Left lung (tissue), 10 donors: Measurements from ENCODE around the gene DDX6. TPM values are rescaled to one million over a fixed set of nuclear protein-coding genes. Genes with fewer than 3 reads are reported as not detected.
"Not testable (repeated sequence)": the region's sequence is repeated elsewhere in the genome, so short reads cannot be mapped to it uniquely, and the experiment has no call there.

Source experiments
- ATAC-seq: fragments of 200-7000 bp; cut with Tn5 transposase; one replicate; pipeline ENCODE4 v1.9.1; 2020; ENCODE audit warnings: moderate library complexity
- DNase-seq, 4 donors: peaks; one replicate each; pipeline ENCODE4 v3.0.0-alpha.2; 2013 to 2020
- H3K27ac ChIP-seq, 2 donors: fragments of 200-600 bp; sonication (generic) in 1 of 2; one replicate each; pipeline versions ENCODE4 v1.5.0 to v1.8.0; 2020 to 2021
- H3K27me3 ChIP-seq, 2 donors: fragments of 200-600 bp; sonication (generic) in 1 of 2; one replicate each; pipeline versions ENCODE4 v1.5.0 to v1.8.0; 2020 to 2021
- H3K36me3 ChIP-seq, 2 donors: fragments of 200-600 bp; sonication (generic) in 1 of 2; one replicate each; pipeline versions ENCODE4 v1.5.0 to v1.8.0; 2020 to 2021
- H3K4me1 ChIP-seq, 2 donors: fragments of 200-600 bp; one replicate each; pipeline ENCODE4 v1.8.0; 2021
- H3K4me3 ChIP-seq, 2 donors: fragments of 200-600 bp; sonication (generic) in 1 of 2; one replicate each; pipeline versions ENCODE4 v1.5.0 to v1.8.0; 2020 to 2021; ENCODE audit warnings: mild to moderate bottlenecking in 1 of 2
- H3K9me3 ChIP-seq, 2 donors: fragments of 200-600 bp; sonication (generic) in 1 of 2; one replicate each; pipeline versions ENCODE4 v1.5.0 to v1.8.0; 2020 to 2021
- intact Hi-C, 2 donors: fragments of 100-400 bp; cut with DNase I; formaldehyde crosslinking; loops; one replicate each; pipeline versions ENCODE4 v1.11.2 to v1.14.2; 2022
- polyA plus RNA-seq, 6 donors: library from polyadenylated mRNA; unstranded; fragments of 120-200 nt; gene quantifications; one replicate each; pipeline ENCODE4 v1.2.1, GENCODE V29; 2013; ENCODE audit not compliant: insufficient read length in 6 of 6
- total RNA-seq, 2 donors: library from RNA; stranded (reverse); fragmentation: NEBNext Ultra II Directional; extraction: Animal tissue kit (Norgen Biotek cat#: 25700); gene quantifications; one replicate each; pipeline ENCODE4 v1.2.1, GENCODE V29; 2021
- TF ChIP-seq, protein P1 (sequence below), 2 donors: fragments of 200-600 bp; sonication (generic) in 1 of 2; IDR thresholded peaks; one replicate each; pipeline versions ENCODE4 v1.5.0 to v1.8.0; 2021; ENCODE audit warnings: antibody characterized with exemption in 2 of 2
- donor health status: DM: no; HTN: yes; CAD: no.
- donor health status: DM: no; HTN: no; CAD: no.

Gene DDX6
- total and polyA plus RNA-seq, 8 donors: 105 to 143 (median 132) TPM

DNA sequence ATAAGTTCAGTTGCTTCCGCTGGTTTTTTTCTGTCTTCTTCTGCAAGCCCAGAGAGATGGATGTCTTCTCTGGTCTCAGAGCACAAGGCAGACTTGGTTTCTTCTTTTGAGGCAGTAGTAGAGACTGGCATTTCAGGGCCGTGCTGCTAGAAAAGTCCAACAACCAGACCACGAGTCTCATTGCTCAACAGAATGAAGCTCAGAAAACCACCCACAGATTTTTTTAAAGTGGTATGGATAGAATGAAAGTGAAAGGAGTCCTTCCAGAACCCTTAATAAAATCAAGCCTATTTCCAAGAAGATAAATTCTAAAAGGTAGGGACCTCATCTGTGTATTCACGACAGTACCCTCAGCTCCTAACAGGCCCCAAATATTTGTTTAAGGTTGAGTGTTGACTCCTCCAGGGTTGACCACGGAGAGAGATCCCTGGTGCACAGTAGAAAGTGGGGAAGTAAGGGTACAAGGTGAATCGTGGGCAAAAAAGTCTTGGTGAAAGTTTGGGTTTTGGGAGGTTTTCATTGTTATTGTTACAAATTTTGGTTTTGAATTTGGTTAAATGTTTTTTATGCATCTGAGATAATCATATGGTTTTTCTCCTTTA is 43.6 kb upstream of the DDX6 start:
- Histone ChIP-seq H3K27ac (no peak overlapping the region), H3K9me3 (no peaks in the 10 kb centered on the region), H3K36me3 (no peaks in the 10 kb centered on the region), H3K27me3 (no peaks in the 10 kb centered on the region), H3K4me1 (peaks cover 3 to 5% of the 10 kb centered on the region in 2 donors), H3K4me3 (no peak overlapping the region)
- TF ChIP-seq, protein P1, sequence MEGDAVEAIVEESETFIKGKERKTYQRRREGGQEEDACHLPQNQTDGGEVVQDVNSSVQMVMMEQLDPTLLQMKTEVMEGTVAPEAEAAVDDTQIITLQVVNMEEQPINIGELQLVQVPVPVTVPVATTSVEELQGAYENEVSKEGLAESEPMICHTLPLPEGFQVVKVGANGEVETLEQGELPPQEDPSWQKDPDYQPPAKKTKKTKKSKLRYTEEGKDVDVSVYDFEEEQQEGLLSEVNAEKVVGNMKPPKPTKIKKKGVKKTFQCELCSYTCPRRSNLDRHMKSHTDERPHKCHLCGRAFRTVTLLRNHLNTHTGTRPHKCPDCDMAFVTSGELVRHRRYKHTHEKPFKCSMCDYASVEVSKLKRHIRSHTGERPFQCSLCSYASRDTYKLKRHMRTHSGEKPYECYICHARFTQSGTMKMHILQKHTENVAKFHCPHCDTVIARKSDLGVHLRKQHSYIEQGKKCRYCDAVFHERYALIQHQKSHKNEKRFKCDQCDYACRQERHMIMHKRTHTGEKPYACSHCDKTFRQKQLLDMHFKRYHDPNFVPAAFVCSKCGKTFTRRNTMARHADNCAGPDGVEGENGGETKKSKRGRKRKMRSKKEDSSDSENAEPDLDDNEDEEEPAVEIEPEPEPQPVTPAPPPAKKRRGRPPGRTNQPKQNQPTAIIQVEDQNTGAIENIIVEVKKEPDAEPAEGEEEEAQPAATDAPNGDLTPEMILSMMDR (IDR thresholded peaks at IDR 0.05): no peak
- peak; percentile 76 for ATAC-seq
- DNase-seq: no peak
- intact Hi-C loops: no loop called here

DNA sequence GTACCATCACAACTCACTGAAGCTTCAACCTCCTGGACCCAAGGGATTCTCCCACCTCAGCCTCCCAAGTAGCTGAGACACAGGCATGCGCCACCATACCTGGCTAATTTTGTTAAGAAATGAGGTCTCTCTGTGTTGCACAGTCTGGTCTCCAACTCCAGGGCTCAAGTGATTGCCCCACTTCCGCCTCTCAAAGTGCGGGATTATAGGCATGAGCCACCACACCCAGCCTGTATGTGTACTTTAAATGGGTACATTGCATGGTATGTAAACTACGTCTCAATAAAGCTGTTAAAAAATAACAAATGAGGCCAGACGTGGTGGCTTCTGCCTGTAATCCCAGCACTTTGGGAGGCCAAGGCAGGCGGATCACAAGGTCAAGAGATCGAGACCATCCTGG is 36.2 kb upstream of the DDX6 start:
- Histone ChIP-seq H3K27ac (no peak overlapping the region), H3K9me3 (no peaks in the 10 kb centered on the region), H3K4me3 (no peak overlapping the region), H3K27me3 (no peaks in the 10 kb centered on the region), H3K36me3 (no peaks in the 10 kb centered on the region), H3K4me1 (no peaks in the 10 kb centered on the region)
- DNase-seq (no peak), ATAC-seq (no peak)
- intact Hi-C loops: no loop called here
- TF ChIP-seq, protein P1 (IDR thresholded peaks at IDR 0.05): no peak

DNA sequence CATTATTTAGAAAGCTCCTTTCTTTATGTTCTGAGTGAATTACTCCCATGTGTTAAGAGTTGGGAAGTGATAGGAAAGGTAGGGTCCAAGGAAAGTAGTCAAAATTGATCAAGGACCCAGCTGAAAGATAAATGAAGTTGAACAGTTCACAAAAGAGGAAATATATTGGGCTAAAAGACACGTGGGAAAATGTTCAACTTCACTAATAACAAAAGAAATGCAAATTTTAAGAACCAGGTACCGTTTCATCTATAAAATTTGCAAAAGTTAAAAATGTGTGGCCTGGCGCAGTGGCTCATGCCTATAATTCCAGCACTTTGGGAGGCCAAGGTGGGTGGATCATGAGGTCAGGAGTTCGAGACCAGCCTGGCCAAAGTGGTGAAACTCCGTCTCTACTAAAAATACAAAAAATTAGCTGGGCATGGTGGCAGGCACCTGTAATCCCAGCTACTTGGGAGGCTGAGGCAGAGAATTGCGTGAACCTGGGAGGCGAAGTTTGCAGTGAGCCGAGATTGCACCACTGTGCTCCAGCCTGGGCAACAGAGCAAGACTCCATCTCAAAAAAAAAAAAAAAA is 32.1 kb upstream of the DDX6 start:
- H3K36me3 ChIP-seq, H3K4me1 ChIP-seq, intact Hi-C loops, ATAC-seq, DNase-seq, H3K4me3 ChIP-seq, H3K27ac ChIP-seq, H3K27me3 ChIP-seq, H3K9me3 ChIP-seq: not testable (repeated sequence)

DNA sequence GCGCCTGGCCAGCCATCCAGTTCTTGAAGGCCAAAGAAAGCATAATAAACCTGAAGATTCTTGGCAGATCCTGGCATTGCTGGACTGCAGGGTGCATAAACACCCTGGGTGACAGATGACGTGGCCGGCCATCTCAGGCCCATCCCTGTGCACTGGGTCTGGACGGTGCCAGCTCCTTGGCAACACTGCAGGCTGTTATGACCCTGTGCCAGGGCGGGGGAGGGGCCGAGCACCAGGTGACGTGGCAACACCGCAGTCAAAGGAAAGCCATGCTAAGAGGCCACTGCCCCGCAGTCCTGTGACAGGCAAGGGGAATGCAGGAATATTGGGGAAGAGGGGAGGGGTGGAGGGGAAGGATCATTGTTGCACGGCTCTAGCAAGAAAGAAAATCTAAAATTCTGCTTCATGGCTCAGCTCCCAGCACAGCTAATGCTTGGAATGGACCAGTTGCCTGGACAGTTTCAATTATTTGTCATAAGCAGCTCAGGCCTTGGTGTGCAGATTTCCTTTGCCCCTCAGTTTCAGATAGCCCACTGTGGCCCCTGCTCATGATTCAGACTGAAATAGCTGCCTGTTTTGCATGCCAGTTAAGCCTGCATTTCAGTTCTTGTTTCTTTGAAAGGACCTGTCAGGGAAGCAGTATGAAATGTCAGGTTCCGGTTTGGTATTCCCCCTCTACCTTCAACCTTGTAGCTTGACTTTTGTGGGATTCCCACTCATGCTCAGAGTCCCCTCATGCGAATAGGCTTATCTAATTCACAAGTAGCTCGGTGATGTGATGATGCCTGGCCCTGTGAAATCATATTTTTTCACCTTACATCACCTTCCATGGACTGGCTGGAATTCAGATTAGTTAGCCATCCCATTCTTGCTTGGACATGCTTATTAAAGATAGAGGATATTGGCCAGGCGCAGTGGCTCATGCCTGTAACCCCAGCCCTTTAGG is 29.7 kb upstream of the DDX6 start:
- DNase-seq (peak; percentile 0 to 87 (median 42)), ATAC-seq (peak; percentile 97)
- no peaks in the 10 kb centered on the region for H3K9me3 ChIP-seq
- peak overlapping the region in 1 of 2 donors; percentile 46 for H3K27ac ChIP-seq
- TF ChIP-seq, protein P1 (IDR thresholded peaks at IDR 0.05): no peak
- intact Hi-C loops: no loop called here
- H3K4me3 ChIP-seq: no peak overlapping the region
- no peaks in the 10 kb centered on the region for H3K36me3 ChIP-seq
- no peaks in the 10 kb centered on the region for H3K4me1 ChIP-seq
- H3K27me3 ChIP-seq: no peaks in the 10 kb centered on the region

DNA sequence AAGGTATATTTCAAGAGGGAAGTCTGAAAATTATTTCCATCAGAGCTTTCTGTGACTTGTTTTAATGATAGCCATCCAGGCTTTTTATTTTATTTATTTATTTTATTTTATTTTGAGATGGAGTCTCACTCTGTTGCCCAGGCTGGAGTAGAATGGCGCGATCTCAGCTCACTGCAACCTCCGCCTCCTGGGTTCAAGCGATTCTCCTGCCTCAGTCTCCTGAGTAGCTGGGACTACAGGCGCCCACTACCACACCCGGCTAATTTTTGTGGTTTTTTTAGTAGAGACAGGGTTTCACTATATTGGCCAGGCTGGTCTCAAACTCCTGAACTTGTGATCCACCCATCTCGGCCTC is 29.0 kb upstream of the DDX6 start:
- ATAC-seq, H3K27ac ChIP-seq, H3K27me3 ChIP-seq, H3K4me3 ChIP-seq, H3K9me3 ChIP-seq, H3K36me3 ChIP-seq, DNase-seq, H3K4me1 ChIP-seq, intact Hi-C loops: not testable (repeated sequence)

DNA sequence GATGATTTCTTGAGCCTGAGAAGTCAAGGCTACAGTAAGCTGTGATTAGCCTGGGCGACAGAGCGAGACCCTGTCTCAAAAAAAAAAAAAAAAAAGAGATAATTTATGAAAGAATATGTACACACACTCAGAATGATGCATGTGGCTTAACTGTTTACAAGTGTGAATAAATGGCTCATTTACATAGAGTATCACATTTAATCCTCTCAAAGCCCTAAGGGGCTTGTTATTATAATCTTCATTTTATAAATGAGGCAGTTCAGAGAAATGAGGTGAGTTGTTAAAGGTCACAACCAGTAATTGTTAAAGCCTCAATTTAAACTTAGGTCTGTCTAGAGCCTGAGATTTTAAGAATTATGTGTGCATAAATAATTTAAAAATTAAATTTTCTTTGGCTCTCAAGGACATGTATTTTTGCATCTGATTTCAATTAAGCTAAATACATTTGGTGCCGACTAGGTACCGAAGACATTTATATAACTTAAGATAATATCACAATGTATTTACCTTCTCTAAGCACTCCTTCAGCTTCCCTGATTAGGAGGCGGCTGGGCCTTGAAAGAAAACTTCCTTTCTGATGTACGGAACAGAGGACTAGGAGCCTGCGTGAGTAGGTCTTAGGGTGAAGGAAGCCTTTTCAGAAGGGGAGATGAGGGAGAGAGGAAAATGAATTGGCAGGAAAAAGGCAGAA is 28.5 kb upstream of the DDX6 start:
- no peaks in the 10 kb centered on the region for H3K36me3 ChIP-seq
- TF ChIP-seq, protein P1 (IDR thresholded peaks at IDR 0.05): no peak
- ATAC-seq (peak; percentile 29), DNase-seq (no peak)
- H3K4me3 ChIP-seq: no peak overlapping the region
- H3K4me1 ChIP-seq: no peaks in the 10 kb centered on the region
- H3K9me3 ChIP-seq: no peaks in the 10 kb centered on the region
- no peaks in the 10 kb centered on the region for H3K27me3 ChIP-seq
- H3K27ac ChIP-seq: no peak overlapping the region
- intact Hi-C loops: no loop called here
